Mesenchymal stem cell (in vitro differentiated cells and primary cell): ENCODE results near the gene SLC23A3.

Source experiments
- DNase-seq: peaks from one replicate; pipeline ENCODE4 v3.0.0-alpha.2; 2013
- H2AFZ ChIP-seq: one replicate; pipeline ENCODE4 v1.6.1; 2013; ENCODE audit warnings: low read depth, mild to moderate bottlenecking, control low read depth, inconsistent platforms, low read length, moderate library complexity
- H2AK5ac ChIP-seq: 2 replicates; pipeline ENCODE4 v1.6.1; 2013; ENCODE audit warnings: low read length, moderate library complexity, mild to moderate bottlenecking, inconsistent platforms; ENCODE audit not compliant: severe bottlenecking
- H2BK120ac ChIP-seq: one replicate; pipeline ENCODE4 v1.6.1; 2013; ENCODE audit warnings: low read depth, mild to moderate bottlenecking, inconsistent platforms, low read length, moderate library complexity
- H2BK12ac ChIP-seq, 2 experiments: one replicate each; pipeline ENCODE4 v1.6.1; 2013; ENCODE audit warnings: inconsistent platforms in 2 of 2, low read length in 2 of 2, mild to moderate bottlenecking in 2 of 2, moderate library complexity in 2 of 2, control low read depth in 1 of 2
- H2BK15ac ChIP-seq: one replicate; pipeline ENCODE4 v1.6.1; 2013; ENCODE audit warnings: mild to moderate bottlenecking, low read depth, inconsistent platforms; ENCODE audit not compliant: poor library complexity, severe bottlenecking
- H2BK5ac ChIP-seq: 2 replicates; pipeline ENCODE4 v1.6.1; 2013; ENCODE audit warnings: low read depth, mild to moderate bottlenecking, low read length, control low read depth, inconsistent platforms; ENCODE audit not compliant: poor library complexity, severe bottlenecking
- H3K14ac ChIP-seq, 2 experiments: one replicate each; pipeline ENCODE4 v1.6.1; 2013; ENCODE audit warnings: inconsistent platforms in 2 of 2, low read length in 2 of 2, control low read depth in 1 of 2, mild to moderate bottlenecking in 1 of 2, moderate library complexity in 1 of 2
- H3K18ac ChIP-seq, 2 experiments: one replicate each; pipeline ENCODE4 v1.6.1; 2013; ENCODE audit warnings: inconsistent platforms in 2 of 2, low read length in 2 of 2, control low read depth in 1 of 2, low read depth in 1 of 2, mild to moderate bottlenecking in 1 of 2
- H3K23ac ChIP-seq, 2 experiments: one replicate each; pipeline ENCODE4 v1.6.1; 2013; ENCODE audit warnings: inconsistent platforms in 2 of 2, low read length in 2 of 2, mild to moderate bottlenecking in 2 of 2, moderate library complexity in 2 of 2, control low read depth in 1 of 2
- H3K27ac ChIP-seq: 2 replicates; pipeline ENCODE4 v1.5.1; 2013; ENCODE audit warnings: mild to moderate bottlenecking, moderate library complexity, low read length, control low read depth, inconsistent platforms; ENCODE audit not compliant: poor library complexity, severe bottlenecking
- H3K27me3 ChIP-seq, 2 experiments: 2 replicates each; pipeline versions ENCODE4 v1.6.1 to v1.7.0; 2013; ENCODE audit warnings: low read length in 2 of 2, mild to moderate bottlenecking in 2 of 2, moderate library complexity in 2 of 2, control low read depth in 1 of 2, inconsistent platforms in 1 of 2; ENCODE audit not compliant: control insufficient read depth in 1 of 2, insufficient read depth in 1 of 2
- H3K36me3 ChIP-seq, 2 experiments: 2 replicates each; pipeline versions ENCODE4 v1.6.1 to v1.7.0; 2013; ENCODE audit warnings: low read length in 2 of 2, control low read depth in 1 of 2, inconsistent platforms in 1 of 2, low read depth in 1 of 2, mild to moderate bottlenecking in 1 of 2; ENCODE audit not compliant: insufficient read depth in 2 of 2, control insufficient read depth in 1 of 2
- H3K4ac ChIP-seq, 2 experiments: one replicate each; pipeline ENCODE4 v1.6.1; 2013; ENCODE audit warnings: inconsistent platforms in 2 of 2, low read length in 2 of 2, mild to moderate bottlenecking in 2 of 2, moderate library complexity in 2 of 2, control low read depth in 1 of 2, low read depth in 1 of 2
- H3K4me1 ChIP-seq: 2 replicates; pipeline ENCODE4 v1.6.1; 2013; ENCODE audit warnings: low read depth, low read length, control low read depth; ENCODE audit not compliant: control insufficient read depth, insufficient read depth
- H3K4me2 ChIP-seq: 2 replicates; pipeline ENCODE4 v1.6.1; 2013; ENCODE audit warnings: low read length, mild to moderate bottlenecking, inconsistent platforms; ENCODE audit not compliant: poor library complexity, severe bottlenecking
- H3K4me3 ChIP-seq, 2 experiments: 2 replicates each; pipeline versions ENCODE4 v1.5.1 to v1.7.0; 2013; ENCODE audit warnings: low read length in 2 of 2, mild to moderate bottlenecking in 2 of 2, control low read depth in 1 of 2, low read depth in 1 of 2; ENCODE audit not compliant: insufficient read depth in 1 of 2
- H3K79me1 ChIP-seq: replicated peaks from 2 replicates; pipeline ENCODE4 v1.6.1; 2013; ENCODE audit warnings: mild to moderate bottlenecking, control low read depth, low read length, inconsistent platforms; ENCODE audit not compliant: poor library complexity, severe bottlenecking
- H3K9ac ChIP-seq: 2 replicates; pipeline ENCODE4 v1.7.0; 2013; ENCODE audit warnings: mild to moderate bottlenecking, low read length, moderate library complexity
- H3K9me3 ChIP-seq: 2 replicates; pipeline ENCODE4 v1.7.0; 2013; ENCODE audit warnings: mild to moderate bottlenecking, low read length; ENCODE audit not compliant: control insufficient read depth
- H4K8ac ChIP-seq: one replicate; pipeline ENCODE4 v1.6.1; 2013; ENCODE audit warnings: inconsistent platforms, mild to moderate bottlenecking, low read length, moderate library complexity
- H4K91ac ChIP-seq: one replicate; pipeline ENCODE4 v1.6.1; 2013; ENCODE audit warnings: mild to moderate bottlenecking, low read length, inconsistent platforms
- WGBS: methylation state at CpG from one replicate; pipeline ENCODE4 v1.1.7; 2013; ENCODE audit warnings: mixed read lengths; 5-methylcytosine and 5-hydroxymethylcytosine counted together

Gene SLC23A3

GRCh38 chr2:219173176-219173575, 3.3 kb upstream of the SLC23A3 start:
- H2BK12ac ChIP-seq, result no peak overlapping the region
- H4K91ac ChIP-seq, result no peak overlapping the region
- H3K79me1 ChIP-seq, result peaks cover 10% of the 10 kb centered on the region
- no peak overlapping the region for H2BK15ac ChIP-seq
- H3K4me1 ChIP-seq, result peaks cover 15% of the 10 kb centered on the region
- H3K14ac ChIP-seq, result no peak overlapping the region
- H3K27ac ChIP-seq, result no peak overlapping the region
- H4K8ac ChIP-seq, result no peak overlapping the region
- 96% methylated on average over 6 of the region's 6 CpGs for WGBS
- no peak overlapping the region for H3K23ac ChIP-seq
- no peak overlapping the region for H2AFZ ChIP-seq
- no peak overlapping the region for H2BK120ac ChIP-seq
- H2AK5ac ChIP-seq, result no peak overlapping the region
- H3K36me3 ChIP-seq, result peaks cover 26 to 38% of the 10 kb centered on the region in 2 experiments
- H2BK5ac ChIP-seq, result no peak overlapping the region
- no peak overlapping the region for H3K4me2 ChIP-seq
- no peak overlapping the region for H3K18ac ChIP-seq
- H3K9me3 ChIP-seq, result no peaks in the 10 kb centered on the region
- H3K4me3 ChIP-seq, result no peak overlapping the region
- no peak overlapping the region for H3K4ac ChIP-seq
- no peak overlapping the region for H3K9ac ChIP-seq
- no peak for DNase-seq
- H3K27me3 ChIP-seq, result no peaks in the 10 kb centered on the region

GRCh38 chr2:219172231-219173154, 2.7 kb upstream of the SLC23A3 start:
- H3K14ac ChIP-seq, result no peak overlapping the region
- H4K8ac ChIP-seq, result no peak overlapping the region
- 94% methylated on average over 15 of the region's 16 CpGs for WGBS
- H2AK5ac ChIP-seq, result no peak overlapping the region
- no peak overlapping the region for H2BK120ac ChIP-seq
- H3K4ac ChIP-seq, result no peak overlapping the region
- no peak overlapping the region for H2BK12ac ChIP-seq
- peaks cover 15% of the 10 kb centered on the region for H3K4me1 ChIP-seq
- peak overlapping the region; percentile 76 for H3K9ac ChIP-seq
- H3K27ac ChIP-seq, result no peak overlapping the region
- H2BK5ac ChIP-seq, result no peak overlapping the region
- H2AFZ ChIP-seq, result no peak overlapping the region
- H3K18ac ChIP-seq, result no peak overlapping the region
- no peak for DNase-seq
- no peak overlapping the region for H3K4me3 ChIP-seq
- peak overlapping the region; percentile 9 for H2BK15ac ChIP-seq
- no peak overlapping the region for H4K91ac ChIP-seq
- no peak overlapping the region for H3K4me2 ChIP-seq
- H3K23ac ChIP-seq, result no peak overlapping the region
- no peaks in the 10 kb centered on the region for H3K9me3 ChIP-seq
- H3K36me3 ChIP-seq, result peaks cover 26 to 38% of the 10 kb centered on the region in 2 experiments
- H3K27me3 ChIP-seq, result no peaks in the 10 kb centered on the region
- peaks cover 10% of the 10 kb centered on the region for H3K79me1 ChIP-seq

GRCh38 chr2:219171231-219171651, 1.4 kb upstream of the SLC23A3 start:
- Histone ChIP-seq H3K4me3 (no peak overlapping the region), H3K4me2 (no peak overlapping the region), H4K91ac (no peak overlapping the region), H4K8ac (no peak overlapping the region), H3K18ac (no peak overlapping the region), H3K9ac (peak overlapping the region; percentile 76), H2BK120ac (no peak overlapping the region), H3K36me3 (peaks cover 26 to 40% of the 10 kb centered on the region in 2 experiments), H3K79me1 (peaks cover 10% of the 10 kb centered on the region), H3K14ac (no peak overlapping the region), H3K9me3 (no peaks in the 10 kb centered on the region), H2AK5ac (no peak overlapping the region), H3K23ac (no peak overlapping the region), H2AFZ (no peak overlapping the region), H2BK12ac (peak overlapping the region in 1 of 2 experiments; percentile 37), H3K27ac (no peak overlapping the region), H3K27me3 (no peaks in the 10 kb centered on the region), H2BK5ac (no peak overlapping the region), H3K4ac (no peak overlapping the region), H2BK15ac (no peak overlapping the region), H3K4me1 (peaks cover 15% of the 10 kb centered on the region)
- peak; percentile 86 for DNase-seq
- WGBS, result 52% methylated on average over 6 of the region's 6 CpGs

- Histone ChIP-seq H3K4me1 (peaks cover 6% of the 10 kb centered on the region), H3K4me3 (no peak overlapping the region), H2AK5ac (no peak overlapping the region), H2BK5ac (no peak overlapping the region), H3K9ac (no peak overlapping the region), H2AFZ (no peak overlapping the region), H3K4me2 (no peak overlapping the region), H3K4ac (no peak overlapping the region), H3K27ac (no peak overlapping the region), H4K91ac (no peak overlapping the region), H2BK12ac (no peak overlapping the region), H2BK15ac (no peak overlapping the region), H3K14ac (no peak overlapping the region), H2BK120ac (no peak overlapping the region), H4K8ac (no peak overlapping the region), H3K79me1 (peaks cover 9% of the 10 kb centered on the region), H3K9me3 (no peaks in the 10 kb centered on the region), H3K23ac (no peak overlapping the region), H3K18ac (no peak overlapping the region), H3K36me3 (peaks cover 21 to 28% of the 10 kb centered on the region in 2 experiments), H3K27me3 (no peaks in the 10 kb centered on the region)
- DNase-seq, result no peak
These were observed 897 bp downstream of the SLC23A3 start for GRCh38 chr2:219168932-219169331.
